ENCODE data around the gene ARHGAP12.

The ARHGAP12 gene

DNA sequence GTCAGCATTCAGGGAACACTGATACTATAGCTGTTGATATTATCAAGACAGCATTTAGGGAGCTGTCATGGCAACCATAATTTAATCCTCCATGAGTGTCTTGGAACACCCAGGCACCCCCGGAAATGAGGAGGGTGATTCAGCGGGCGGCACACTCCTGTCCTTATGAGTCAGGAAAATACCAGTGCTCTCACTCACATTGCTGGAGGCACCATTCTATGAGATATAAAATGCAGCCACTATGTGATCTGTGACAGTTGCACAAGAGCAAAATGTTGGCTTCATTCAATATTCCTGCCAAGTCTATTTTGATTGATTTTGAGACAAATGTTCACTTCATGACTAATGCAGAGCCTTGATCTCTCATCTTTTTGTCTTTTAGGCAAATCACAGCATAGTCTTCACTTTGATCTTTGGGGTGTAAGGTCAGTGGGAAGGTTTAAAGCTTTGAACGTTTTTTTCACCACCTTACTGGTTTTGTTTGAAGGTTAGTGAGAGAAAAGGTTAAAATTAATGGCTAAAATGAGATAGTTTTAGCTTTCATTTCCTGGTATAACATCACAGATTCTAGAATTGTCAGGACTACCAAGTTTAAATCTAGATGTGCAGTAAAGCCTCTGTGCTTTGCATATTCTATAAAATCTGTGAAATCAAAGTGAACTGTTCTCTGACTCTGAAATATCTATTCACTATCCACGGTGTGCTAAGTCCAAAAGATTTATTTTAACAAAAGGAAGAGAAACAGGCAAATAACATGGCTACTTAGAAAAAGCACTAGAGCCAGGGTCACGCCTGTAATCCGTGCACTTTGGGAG lies 12.4 kb upstream of the ARHGAP12 start:
- no peak overlapping the region for H3K4me3 ChIP-seq (replicated peaks in 1 of 2; ENCODE audit: low read depth in 2 of 2, low read length in 2 of 2)
- TF ChIP-seq, protein P1, sequence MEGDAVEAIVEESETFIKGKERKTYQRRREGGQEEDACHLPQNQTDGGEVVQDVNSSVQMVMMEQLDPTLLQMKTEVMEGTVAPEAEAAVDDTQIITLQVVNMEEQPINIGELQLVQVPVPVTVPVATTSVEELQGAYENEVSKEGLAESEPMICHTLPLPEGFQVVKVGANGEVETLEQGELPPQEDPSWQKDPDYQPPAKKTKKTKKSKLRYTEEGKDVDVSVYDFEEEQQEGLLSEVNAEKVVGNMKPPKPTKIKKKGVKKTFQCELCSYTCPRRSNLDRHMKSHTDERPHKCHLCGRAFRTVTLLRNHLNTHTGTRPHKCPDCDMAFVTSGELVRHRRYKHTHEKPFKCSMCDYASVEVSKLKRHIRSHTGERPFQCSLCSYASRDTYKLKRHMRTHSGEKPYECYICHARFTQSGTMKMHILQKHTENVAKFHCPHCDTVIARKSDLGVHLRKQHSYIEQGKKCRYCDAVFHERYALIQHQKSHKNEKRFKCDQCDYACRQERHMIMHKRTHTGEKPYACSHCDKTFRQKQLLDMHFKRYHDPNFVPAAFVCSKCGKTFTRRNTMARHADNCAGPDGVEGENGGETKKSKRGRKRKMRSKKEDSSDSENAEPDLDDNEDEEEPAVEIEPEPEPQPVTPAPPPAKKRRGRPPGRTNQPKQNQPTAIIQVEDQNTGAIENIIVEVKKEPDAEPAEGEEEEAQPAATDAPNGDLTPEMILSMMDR (IDR thresholded peaks at IDR 0.05; ENCODE audit: low read depth, low read length): no peak
- peak; percentile 86 to 97 for DNase-seq (ENCODE audit: low read depth in 2 of 2)

DNA sequence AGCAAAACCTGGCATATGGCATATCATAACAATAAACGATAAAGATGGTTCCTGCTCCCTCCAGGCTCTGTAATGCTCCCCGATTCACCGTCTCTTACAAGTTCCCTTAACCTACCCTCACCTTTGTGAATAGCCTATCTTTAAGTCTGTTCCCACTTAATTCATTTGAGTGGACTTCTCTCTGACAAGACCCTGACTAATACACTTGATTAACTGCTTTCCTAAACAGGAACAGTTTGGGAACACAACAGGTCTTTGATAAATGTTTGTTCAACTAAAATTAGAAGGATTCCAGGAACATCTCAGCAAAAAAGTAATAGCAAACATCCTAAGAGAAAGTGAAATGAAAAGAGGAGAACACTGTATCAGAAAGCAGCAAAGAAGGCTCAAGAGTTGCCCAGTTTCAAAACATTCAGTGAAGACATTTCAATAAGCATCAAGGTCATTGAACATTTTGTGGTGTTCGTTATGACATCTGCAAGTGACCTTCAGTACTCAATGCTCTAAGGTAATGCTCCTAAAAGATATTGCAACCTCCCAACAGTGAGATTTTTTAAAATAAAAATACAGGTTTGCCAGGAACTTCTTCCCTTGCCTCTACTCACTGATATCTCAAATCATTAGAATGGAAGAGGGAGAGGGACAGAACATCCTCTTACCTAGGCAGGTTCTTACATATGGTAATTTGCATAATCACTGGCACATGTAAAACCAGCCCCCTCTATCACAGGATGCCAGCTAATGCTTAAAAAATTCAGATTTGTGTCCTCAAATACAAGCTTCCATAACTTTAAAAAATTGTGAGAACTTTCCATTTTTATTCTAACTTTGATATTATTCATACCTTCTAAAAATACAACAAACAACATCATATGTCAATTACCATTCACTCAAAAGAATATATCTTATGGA lies 11.4 kb upstream of the ARHGAP12 start:
- TF ChIP-seq, protein P1 (IDR thresholded peaks at IDR 0.05; ENCODE audit: low read depth, low read length): no peak
- peak in 1 of 2 donors; percentile 54 for DNase-seq (ENCODE audit: low read depth in 2 of 2)
- H3K4me3 ChIP-seq (replicated peaks in 1 of 2; ENCODE audit: low read depth in 2 of 2, low read length in 2 of 2): no peak overlapping the region

DNA sequence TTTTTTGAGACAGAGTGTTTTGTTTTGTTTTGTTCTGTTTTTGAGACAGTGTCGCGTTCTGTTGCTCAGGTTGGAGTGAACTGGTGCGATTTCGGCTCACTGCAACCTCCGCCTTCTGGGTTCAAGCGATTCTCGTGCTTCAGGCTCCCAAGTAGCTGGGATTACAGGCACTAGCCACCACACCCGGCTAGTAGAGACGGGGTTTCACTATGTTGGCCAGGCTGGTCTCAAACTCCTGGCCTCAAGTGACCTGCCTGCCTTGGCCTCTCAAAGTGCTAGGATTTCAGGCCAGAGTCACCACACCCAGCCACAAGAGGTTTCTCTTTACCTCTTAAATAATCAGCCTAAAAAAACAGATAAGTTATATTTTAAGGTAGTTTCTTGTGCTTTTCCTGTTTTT lies 8.7 kb upstream of the ARHGAP12 start:
- TF ChIP-seq, protein P1 (IDR thresholded peaks at IDR 0.05; ENCODE audit: low read depth, low read length): no peak
- no peak for DNase-seq (ENCODE audit: low read depth in 2 of 2)
- no peak overlapping the region for H3K4me3 ChIP-seq (replicated peaks in 1 of 2; ENCODE audit: low read depth in 2 of 2, low read length in 2 of 2)

DNA sequence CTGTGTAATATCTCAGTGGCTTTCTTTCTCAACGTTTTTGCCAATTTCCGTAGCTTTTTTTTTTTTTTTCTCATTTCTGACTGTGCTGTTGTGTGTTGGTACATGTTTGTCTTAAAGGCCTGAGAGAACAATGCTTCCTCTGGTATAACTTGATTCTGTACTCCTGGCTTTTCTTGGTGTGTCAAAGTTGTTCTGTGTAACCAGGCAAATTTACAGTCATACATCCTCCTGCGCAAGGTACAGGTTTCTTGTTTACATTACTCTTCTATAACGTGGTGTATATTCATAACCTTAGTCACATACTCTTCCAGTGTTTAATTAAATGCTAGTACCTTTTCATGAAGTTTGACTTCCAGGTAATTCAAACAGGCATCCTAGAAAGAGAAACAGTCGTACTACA lies 8.3 kb upstream of the ARHGAP12 start:
- peak in 1 of 2 donors; percentile 39 for DNase-seq (ENCODE audit: low read depth in 2 of 2)
- H3K4me3 ChIP-seq (replicated peaks in 1 of 2; ENCODE audit: low read depth in 2 of 2, low read length in 2 of 2): no peak overlapping the region
- TF ChIP-seq, protein P1 (IDR thresholded peaks at IDR 0.05; ENCODE audit: low read depth, low read length): no peak

DNA sequence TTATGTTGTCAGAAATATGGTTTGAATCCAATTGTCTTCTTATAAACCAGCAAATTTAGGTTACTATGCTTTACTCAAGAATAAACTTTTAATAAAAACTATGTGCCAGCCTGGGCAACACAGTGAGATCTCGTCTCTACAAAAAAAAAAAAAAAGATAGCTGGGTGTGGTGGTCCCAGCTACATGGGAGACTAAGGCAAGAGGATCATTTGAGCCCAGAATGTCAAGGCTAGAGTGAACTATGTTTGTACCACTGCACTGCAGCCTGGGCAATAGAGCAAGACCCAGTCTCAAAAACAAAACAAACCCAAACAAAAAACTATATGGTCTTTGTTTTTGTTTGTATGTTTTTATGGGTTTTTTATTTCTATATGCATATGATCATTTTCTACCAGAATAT lies 7.5 kb upstream of the ARHGAP12 start:
- no peak for DNase-seq (ENCODE audit: low read depth in 2 of 2)
- TF ChIP-seq, protein P1 (IDR thresholded peaks at IDR 0.05; ENCODE audit: low read depth, low read length): no peak
- no peak overlapping the region for H3K4me3 ChIP-seq (replicated peaks in 1 of 2; ENCODE audit: low read depth in 2 of 2, low read length in 2 of 2)

DNA sequence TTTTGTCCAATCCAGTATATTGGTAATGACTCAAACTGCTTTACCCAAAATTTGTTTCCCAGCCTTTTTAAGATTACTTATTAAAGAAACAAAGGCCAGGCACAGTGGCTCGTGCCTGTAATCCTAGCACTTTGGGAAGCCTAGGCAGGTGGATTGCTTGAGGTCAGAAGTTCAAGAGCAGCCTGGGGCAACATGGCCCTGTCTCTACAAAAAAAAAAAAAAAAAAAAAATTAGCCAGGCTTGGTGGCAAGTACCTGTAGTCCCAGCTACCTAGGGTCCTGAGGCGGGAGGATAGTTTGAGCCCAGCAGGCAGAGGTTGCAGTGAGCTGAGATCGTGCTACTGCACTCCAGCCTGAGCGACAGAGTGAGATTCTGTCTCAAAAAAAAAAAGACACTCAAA lies 7.0 kb upstream of the ARHGAP12 start:
- DNase-seq (ENCODE audit: low read depth in 2 of 2): no peak

More for the DNA sequence above, 7.0 kb upstream of the ARHGAP12 start:
- no peak overlapping the region for H3K4me3 ChIP-seq (replicated peaks in 1 of 2; ENCODE audit: low read depth in 2 of 2, low read length in 2 of 2)
- TF ChIP-seq, protein P1 (IDR thresholded peaks at IDR 0.05; ENCODE audit: low read depth, low read length): no peak

All from cardiac fibroblast (primary cell).